Measurements from ENCODE around the gene KDM5C.
A peak's percentile ranks its signal among the peaks of the same experiment; 100 is the strongest.

The KDM5C gene

GRCh38 chrX:53224860-53225797 lies at the start of gene KDM5C:
TSS of gene KDM5C (minus strand) at chrX:53225207. CDS start at chrX:53224889, 318 bp downstream.
- peak; percentile 63 for DNase-seq

GRCh38 chrX:53272808-53273337 lies 47.9 kb upstream of the KDM5C start:
- DNase-seq: no peak

DNA sequence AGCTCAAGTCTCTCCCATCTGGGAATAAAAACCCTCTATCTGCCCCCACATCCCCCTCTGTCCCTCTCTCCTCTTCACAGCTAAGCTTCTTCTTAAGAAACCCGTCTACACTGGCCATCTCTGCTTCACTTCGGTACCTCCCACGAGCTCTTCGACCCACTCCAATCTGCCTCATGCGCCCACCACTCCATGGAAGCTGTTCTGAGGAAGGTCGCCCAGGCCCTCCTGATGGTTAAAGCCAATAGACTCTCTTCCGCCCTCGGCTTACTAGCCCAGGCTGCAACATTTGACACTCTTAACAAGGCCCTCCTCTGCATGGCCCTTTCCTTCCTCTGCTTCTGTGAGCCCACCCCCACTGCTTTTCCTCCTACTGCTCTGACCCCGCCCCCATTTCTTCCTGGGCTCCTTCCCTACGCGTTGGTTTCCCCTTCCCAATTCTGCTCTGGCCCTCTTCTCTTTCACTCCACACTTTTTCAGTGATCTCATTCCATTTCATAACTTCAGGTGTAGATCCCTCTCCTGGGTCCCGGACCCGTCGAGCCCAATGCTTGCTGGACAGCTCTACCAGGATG lies 44.6 kb upstream of the KDM5C start:
- no peak for DNase-seq

- DNase-seq: no peak
Measured at GRCh38 chrX:53268173-53268572, 43.2 kb upstream of the KDM5C start.

- no peak for DNase-seq
Measured at GRCh38 chrX:53266914-53267313, 41.9 kb upstream of the KDM5C start.

DNA sequence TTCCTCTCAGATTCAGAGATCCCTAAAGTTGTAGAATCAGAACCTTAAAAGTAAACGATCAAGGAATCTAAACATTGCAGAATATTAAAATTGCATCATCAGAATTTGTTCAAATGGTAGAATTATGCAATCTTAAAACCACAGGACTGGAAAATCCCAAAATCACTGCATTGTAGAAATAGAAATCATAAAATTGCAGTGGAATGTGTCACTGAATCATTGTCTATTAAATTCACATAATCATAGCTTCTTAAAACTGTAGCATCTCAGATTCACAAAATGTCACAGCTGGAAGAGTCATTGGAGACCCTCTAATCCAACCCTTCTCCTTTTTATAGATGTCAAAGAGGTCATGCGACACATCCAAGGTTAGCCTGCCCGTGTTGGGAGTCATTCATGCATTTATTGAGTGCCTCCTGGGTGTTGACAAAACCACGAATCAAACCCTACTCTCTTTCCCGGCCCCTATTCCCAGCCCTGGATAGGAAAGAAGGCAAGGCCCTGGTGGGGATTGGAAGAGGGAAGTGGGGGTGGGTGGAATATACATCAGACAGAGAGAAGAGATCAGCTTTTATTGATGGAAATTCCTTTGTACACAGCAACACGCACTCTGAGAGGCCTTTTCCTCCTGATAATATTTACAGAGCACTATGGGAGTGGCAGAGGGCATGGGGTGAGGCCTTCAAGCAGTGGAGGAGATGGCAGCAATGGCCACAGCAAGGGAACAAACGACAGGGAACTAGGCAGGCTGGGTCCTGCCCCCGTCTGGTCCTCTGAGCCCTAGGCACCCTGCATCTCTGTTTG lies 41.0 kb upstream of the KDM5C start:
- no peak for DNase-seq

DNA sequence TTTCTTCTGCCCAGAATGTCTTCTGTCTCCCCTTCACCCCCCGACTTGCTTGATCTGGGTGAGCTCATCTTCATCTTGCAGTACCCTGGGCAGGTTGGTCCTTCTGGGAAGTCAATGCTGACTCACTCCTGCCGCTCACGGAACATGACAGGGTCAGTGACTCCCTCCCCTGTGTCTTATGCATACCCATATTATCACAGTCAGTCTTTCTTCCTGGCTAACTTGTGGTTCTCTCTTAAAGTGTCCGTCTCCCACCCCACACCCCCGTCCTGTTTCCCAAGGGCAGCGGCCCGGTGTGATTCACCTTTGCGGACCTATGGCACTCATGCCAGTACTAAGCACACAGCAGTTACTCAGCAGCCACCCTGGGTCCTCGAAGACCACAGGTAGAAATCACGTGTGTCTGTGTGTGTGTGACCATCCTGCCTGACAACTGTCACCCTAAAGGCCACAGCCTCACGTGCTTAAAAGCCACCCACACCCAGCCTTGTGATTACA lies 38.6 kb upstream of the KDM5C start:
- peak; percentile 53 for DNase-seq

DNA sequence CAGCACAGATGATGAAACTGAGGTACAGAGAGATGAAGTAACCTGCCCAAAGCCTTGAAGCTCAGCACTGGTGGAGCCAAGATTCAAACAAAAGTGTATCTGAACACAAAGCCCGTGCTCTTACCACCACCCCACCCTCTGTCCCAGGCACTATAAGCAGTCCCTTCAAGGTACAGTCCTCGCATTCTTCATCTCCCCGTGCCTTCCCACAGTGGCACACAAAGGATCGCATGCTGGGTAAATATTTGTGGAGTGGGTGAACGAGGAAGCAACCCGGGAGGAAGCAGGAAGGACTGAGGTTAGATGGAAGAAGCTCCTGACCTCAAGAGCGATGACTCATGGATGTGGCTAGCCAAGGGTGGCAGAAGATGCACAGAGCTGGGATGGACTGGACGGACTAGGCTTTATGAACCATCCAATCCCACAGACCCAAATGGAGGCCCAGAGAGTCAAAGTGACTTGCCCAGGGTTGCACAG lies 37.9 kb upstream of the KDM5C start:
- peak; percentile 59 for DNase-seq

GRCh38 chrX:53262189-53262917 lies 37.3 kb upstream of the KDM5C start:
- DNase-seq: no peak

DNA sequence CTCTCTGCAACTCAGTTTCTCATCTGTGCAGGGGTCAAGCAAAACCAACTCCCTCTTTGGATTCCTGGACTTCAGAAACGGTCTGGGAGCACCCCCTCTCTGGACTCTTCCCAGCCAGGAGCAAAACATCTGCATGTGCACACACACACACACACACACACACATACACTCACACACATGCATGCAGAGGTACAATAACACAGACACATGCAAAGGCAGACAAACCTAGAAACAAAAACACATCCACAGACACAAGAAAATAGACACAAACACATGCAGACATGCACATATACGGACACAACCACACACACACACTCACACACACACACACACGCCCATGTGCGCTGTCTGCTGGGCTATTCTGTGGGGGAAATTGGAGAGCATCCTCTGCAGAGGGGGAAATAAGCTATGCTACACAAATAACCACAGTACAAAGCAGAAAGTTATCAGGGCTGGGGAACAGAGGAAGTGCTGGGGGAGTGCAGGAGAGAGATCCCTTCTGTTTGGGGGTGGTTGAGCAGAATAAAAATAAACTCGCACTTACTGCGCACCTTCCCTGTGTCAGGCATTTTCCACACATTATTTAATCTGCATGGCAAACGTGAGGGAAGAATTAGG lies 36.5 kb upstream of the KDM5C start:
- no peak for DNase-seq

- DNase-seq: no peak
Measured at GRCh38 chrX:53260836-53261235, 35.8 kb upstream of the KDM5C start.

GRCh38 chrX:53257670-53258423 lies 32.8 kb upstream of the KDM5C start:
- DNase-seq: no peak

DNA sequence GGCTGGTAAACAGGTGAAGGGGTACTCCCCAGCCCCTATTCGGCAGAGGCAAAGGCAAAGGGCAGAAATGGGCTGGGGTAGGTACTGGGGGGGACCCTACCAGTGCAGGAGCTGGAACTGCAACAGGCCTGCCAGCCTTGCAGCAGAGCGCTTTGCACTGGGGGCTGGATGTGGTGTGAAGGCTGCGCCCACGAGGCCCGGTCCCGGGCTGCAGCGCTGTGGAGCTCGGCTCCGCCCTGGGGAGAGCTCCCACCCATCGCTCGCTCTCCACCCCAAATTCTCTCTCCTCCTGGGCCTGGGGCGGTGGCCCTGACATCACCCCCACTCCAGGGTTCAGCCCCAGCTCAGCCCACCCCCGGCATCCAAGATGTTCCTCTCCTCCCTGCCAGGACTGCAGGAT lies 32.2 kb upstream of the KDM5C start:
- DNase-seq: no peak

DNA sequence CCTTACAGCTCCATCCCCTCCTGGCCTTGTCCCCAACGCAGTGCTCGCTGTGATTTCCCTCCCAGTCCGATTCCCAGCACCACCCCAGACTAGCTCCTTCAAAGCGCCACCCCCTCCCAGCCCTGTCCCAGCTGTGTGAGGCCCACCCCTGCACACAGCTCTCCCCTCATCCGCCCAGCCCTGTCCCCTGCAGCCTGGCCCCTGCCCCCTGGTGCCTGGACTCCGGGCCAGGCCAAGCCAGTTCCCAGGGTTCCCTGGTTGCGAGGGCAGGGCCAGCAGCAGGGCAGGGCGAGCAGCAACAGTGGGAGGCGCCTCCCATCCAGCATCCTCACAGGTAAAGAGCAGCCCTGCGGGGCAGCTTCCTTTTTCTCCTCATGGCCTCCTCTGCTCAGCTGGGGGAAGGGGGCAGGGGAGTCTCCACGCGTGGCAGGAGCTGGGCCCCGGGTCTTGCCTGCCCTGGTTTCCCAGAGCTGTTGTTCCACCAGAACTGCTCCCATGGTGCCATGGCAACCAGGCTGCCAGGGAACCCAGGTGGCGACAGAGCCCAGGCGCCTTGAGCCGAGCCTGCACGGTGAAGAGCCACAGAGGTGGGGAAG lies 31.5 kb upstream of the KDM5C start:
- no peak for DNase-seq

DNA sequence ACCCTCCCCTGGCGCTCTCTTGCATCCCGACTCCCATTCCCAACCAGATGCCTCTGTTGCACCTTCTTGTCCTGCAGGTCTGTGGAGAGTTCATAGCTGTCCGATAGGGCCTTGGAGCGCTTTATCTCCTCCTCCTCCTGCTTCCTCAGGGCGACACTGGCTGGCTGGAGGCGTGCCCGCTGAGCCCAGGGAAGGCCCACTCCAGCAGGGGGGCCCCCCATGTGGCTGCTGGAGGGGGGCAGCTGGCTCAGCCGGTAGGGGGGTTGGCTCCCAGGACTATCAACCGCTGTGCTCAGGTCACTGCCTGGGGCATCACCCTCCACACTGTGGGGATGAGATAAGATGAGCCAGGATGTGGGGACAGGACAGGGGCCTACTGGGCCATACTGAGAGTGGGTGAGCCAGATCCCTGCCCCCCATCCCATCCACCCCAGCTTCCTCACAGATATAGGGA lies 30.8 kb upstream of the KDM5C start:
- no peak for DNase-seq

DNA sequence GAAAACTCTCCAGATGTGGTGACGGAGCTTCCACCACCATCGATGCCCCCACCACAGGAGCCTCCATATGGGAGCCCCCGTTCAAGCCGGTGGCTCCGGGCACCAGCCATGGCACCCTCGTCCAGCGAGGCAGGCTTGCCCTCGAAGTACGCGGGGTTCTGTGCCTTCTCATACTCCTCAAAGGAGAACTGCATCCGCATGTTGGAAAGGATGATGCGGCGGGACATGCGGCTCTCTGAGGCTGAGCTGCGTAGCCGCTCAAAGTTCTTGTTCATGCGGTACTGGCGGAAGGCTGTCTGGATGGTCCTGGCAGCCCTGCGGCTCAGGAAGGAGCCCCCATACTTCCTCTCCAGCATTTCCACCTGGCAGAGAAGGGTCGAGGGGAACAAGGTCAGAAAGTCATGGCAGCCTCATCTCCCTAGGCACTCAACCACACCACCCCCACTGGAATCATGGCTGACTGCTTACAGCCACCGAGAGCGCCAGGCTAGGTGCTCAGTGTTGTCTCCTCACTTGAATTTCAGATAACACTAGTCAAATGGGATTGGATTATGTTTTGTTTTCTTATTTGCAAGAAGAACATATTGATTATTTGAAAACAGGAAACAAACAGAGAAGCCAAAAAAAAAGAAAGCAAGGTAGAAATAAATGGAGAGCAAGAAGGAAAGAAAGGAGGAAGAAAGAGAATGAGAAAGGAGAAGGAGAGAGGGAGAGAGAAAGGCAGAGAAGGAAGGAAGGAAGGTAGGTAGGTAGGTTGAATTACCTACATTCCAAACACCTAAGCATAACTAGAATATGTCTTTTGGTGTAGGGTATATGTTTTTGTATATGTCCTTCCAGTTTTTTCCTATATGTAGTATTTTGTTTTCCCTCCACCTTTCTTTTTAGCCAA lies 29.8 kb upstream of the KDM5C start:
- DNase-seq: no peak

GRCh38 chrX:53253293-53254020 lies 28.4 kb upstream of the KDM5C start:
- DNase-seq: no peak

DNA sequence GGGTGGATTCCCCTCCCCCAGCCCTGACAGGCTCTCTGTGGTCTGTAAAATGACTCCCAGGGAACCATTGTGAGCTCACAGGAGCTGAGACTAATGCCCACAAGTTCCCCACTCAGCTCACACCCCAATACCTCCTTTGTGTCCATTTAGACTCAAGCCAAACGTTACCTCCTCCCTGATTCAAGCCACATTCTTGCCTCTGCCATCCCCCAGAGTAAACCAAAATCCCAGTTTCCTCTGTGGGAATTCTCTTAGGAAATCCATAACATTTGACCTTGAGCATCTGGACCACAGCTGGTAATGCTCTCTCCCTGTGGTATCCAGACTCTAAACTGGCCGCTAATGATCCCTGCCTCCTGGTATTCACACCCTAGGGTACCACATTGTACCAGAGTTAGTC lies 26.3 kb upstream of the KDM5C start:
- DNase-seq: no peak

GRCh38 chrX:53250556-53250955 lies 25.5 kb upstream of the KDM5C start:
- DNase-seq: no peak

Measured in NCI-H226 (cell line).